HFF-Myc (cell line): Measurements from ENCODE around the gene ASTE1.
A peak's percentile ranks its signal among the peaks of the same experiment; 100 is the strongest.

ENCODE experiments used
- DNase-seq: peaks from one replicate; pipeline ENCODE4 v3.0.0-alpha.2; 2011; ENCODE audit warnings: low read depth; ENCODE audit errors: extremely low read depth
- H3K4me3 ChIP-seq: replicated peaks from 2 replicates; pipeline ENCODE4 v1.5.1; 2011; ENCODE audit warnings: low read depth, mild to moderate bottlenecking, control low read depth, low read length
- CTCF ChIP-seq: IDR thresholded peaks from 2 replicates; pipeline ENCODE4 v1.5.1; 2012; ENCODE audit warnings: mild to moderate bottlenecking, low read depth, low read length, control low read depth; ENCODE audit errors: missing control alignments

ASTE1 gene

GRCh38 chr3:131033480-131034080, 7.0 kb upstream of the ASTE1 start:
- H3K4me3 ChIP-seq, result no peak overlapping the region
- TF ChIP-seq CTCF, result peak; percentile 36
- DNase-seq, result peak; percentile 30

- no peak for TF ChIP-seq CTCF
- no peak overlapping the region for H3K4me3 ChIP-seq
- peak; percentile 51 for DNase-seq
Observed at GRCh38 chr3:131031660-131032059, 5.0 kb upstream of the ASTE1 start.

- H3K4me3 ChIP-seq, result no peak overlapping the region
- no peak for TF ChIP-seq CTCF
- DNase-seq, result no peak
Observed at GRCh38 chr3:131028844-131029243, 2.2 kb upstream of the ASTE1 start.

- peak overlapping the region; percentile 67 for H3K4me3 ChIP-seq
- DNase-seq, result no peak
- TF ChIP-seq CTCF, result no peak
Observed at GRCh38 chr3:131025539-131025938, 1.1 kb downstream of the ASTE1 start.

GRCh38 chr3:131020122-131020693, 6.4 kb downstream of the ASTE1 start:
- no peak for TF ChIP-seq CTCF
- peak; percentile 21 for DNase-seq
- H3K4me3 ChIP-seq, result no peak overlapping the region

- no peak for TF ChIP-seq CTCF
- no peak for DNase-seq
- H3K4me3 ChIP-seq, result no peak overlapping the region
Observed at GRCh38 chr3:131018970-131019369, 7.7 kb downstream of the ASTE1 start.

- no peak overlapping the region for H3K4me3 ChIP-seq
- DNase-seq, result no peak
- TF ChIP-seq CTCF, result no peak
Observed at GRCh38 chr3:131009698-131010097, 16.9 kb downstream of the ASTE1 start.
